ENCODE data around the gene RSRP1.

The RSRP1 gene

GRCh38 chr1:25198663-25199252, 48.5 kb downstream of the RSRP1 start:
- H3K27me3 ChIP-seq (ENCODE audit: low read depth) = no peaks in the 10 kb centered on the region
- no peak for DNase-seq (ENCODE audit: low spot score in 2 of 2)
- no peaks in the 10 kb centered on the region for H3K9me3 ChIP-seq
- no peak overlapping the region for H3K4me3 ChIP-seq
- no peaks in the 10 kb centered on the region for H3K4me1 ChIP-seq
- no peaks in the 10 kb centered on the region for H3K36me3 ChIP-seq (replicated peaks)
- in situ Hi-C loops (cut with MboI; ENCODE audit: low sequenced_read_pairs) = no loop called here

- in situ Hi-C loops (cut with MboI; ENCODE audit: low sequenced_read_pairs) = no loop called here
- Histone ChIP-seq H3K27me3 (ENCODE audit: low read depth) (no peaks in the 10 kb centered on the region), H3K9me3 (no peaks in the 10 kb centered on the region), H3K36me3 (replicated peaks) (no peaks in the 10 kb centered on the region), H3K4me3 (no peak overlapping the region), H3K4me1 (no peaks in the 10 kb centered on the region)
- DNase-seq (ENCODE audit: low spot score in 2 of 2) = no peak
Measured at GRCh38 chr1:25197982-25198662, 49.1 kb downstream of the RSRP1 start.

- no peak for DNase-seq (ENCODE audit: low spot score in 2 of 2)
- Histone ChIP-seq H3K27me3 (ENCODE audit: low read depth) (no peaks in the 10 kb centered on the region), H3K4me3 (no peak overlapping the region), H3K9me3 (no peaks in the 10 kb centered on the region), H3K36me3 (replicated peaks) (no peaks in the 10 kb centered on the region), H3K4me1 (no peaks in the 10 kb centered on the region)
- in situ Hi-C loops (cut with MboI; ENCODE audit: low sequenced_read_pairs) = no loop called here
Measured at GRCh38 chr1:25197235-25197975, 49.8 kb downstream of the RSRP1 start.

GRCh38 chr1:25196830-25197229, 50.4 kb downstream of the RSRP1 start:
- in situ Hi-C loops (cut with MboI; ENCODE audit: low sequenced_read_pairs) = no loop called here
- Histone ChIP-seq H3K27me3 (ENCODE audit: low read depth) (no peaks in the 10 kb centered on the region), H3K9me3 (no peaks in the 10 kb centered on the region)

GRCh38 chr1:25195835-25196234, 51.4 kb downstream of the RSRP1 start:
- no peak for DNase-seq (ENCODE audit: low spot score in 2 of 2)
- in situ Hi-C loops (cut with MboI; ENCODE audit: low sequenced_read_pairs) = no loop called here
- Histone ChIP-seq H3K27me3 (ENCODE audit: low read depth) (no peaks in the 10 kb centered on the region), H3K9me3 (no peaks in the 10 kb centered on the region), H3K4me3 (no peak overlapping the region), H3K36me3 (replicated peaks) (no peaks in the 10 kb centered on the region), H3K4me1 (no peaks in the 10 kb centered on the region)

More at GRCh38 chr1:25196830-25197229, 50.4 kb downstream of the RSRP1 start:
- no peak for DNase-seq (ENCODE audit: low spot score in 2 of 2)
- no peaks in the 10 kb centered on the region for H3K4me1 ChIP-seq
- H3K36me3 ChIP-seq (replicated peaks) = no peaks in the 10 kb centered on the region
- H3K4me3 ChIP-seq = no peak overlapping the region

GRCh38 chr1:25194572-25195020, 52.7 kb downstream of the RSRP1 start:
- in situ Hi-C loops (cut with MboI; ENCODE audit: low sequenced_read_pairs) = no loop called here
- Histone ChIP-seq H3K36me3 (replicated peaks) (no peaks in the 10 kb centered on the region), H3K4me3 (no peak overlapping the region), H3K9me3 (no peaks in the 10 kb centered on the region), H3K4me1 (no peaks in the 10 kb centered on the region), H3K27me3 (ENCODE audit: low read depth) (no peaks in the 10 kb centered on the region)
- DNase-seq (ENCODE audit: low spot score in 2 of 2) = no peak

- H3K9me3 ChIP-seq = no peaks in the 10 kb centered on the region
- H3K4me1 ChIP-seq = no peaks in the 10 kb centered on the region
- no peak overlapping the region for H3K4me3 ChIP-seq
- no peaks in the 10 kb centered on the region for H3K36me3 ChIP-seq (replicated peaks)
- H3K27me3 ChIP-seq (ENCODE audit: low read depth) = no peaks in the 10 kb centered on the region
- in situ Hi-C loops (cut with MboI; ENCODE audit: low sequenced_read_pairs) = no loop called here
- DNase-seq (ENCODE audit: low spot score in 2 of 2) = no peak
Measured at GRCh38 chr1:25194054-25194453, 53.2 kb downstream of the RSRP1 start.

GRCh38 chr1:25193229-25193628, 54.0 kb downstream of the RSRP1 start:
- H3K4me3 ChIP-seq = no peak overlapping the region
- DNase-seq (ENCODE audit: low spot score in 2 of 2) = no peak
- in situ Hi-C loops (cut with MboI; ENCODE audit: low sequenced_read_pairs) = no loop called here
- H3K36me3 ChIP-seq (replicated peaks) = no peaks in the 10 kb centered on the region
- no peaks in the 10 kb centered on the region for H3K9me3 ChIP-seq
- H3K4me1 ChIP-seq = no peaks in the 10 kb centered on the region
- no peaks in the 10 kb centered on the region for H3K27me3 ChIP-seq (ENCODE audit: low read depth)
